ENCODE measurements around the gene DDX39B. TPM values are rescaled to one million over a fixed set of nuclear protein-coding genes. Genes with fewer than 3 reads are reported as not detected.

DDX39B gene
- total and polyA plus RNA-seq, 2 donors (not counting 3 experiments of a cell fraction or from before 2014, with no cell fraction given), result 453 to 766 TPM

- H3K9me1 ChIP-seq (replicated peaks; ENCODE audit: control insufficient read depth, extremely low read depth, insufficient read depth, low read length), result no peaks in the 10 kb centered on the region
- no peak overlapping the region for H2AFZ ChIP-seq (ENCODE audit: low read depth, low read length)
- no peak for FAIRE-seq
- peaks cover 73% of the 10 kb centered on the region for H3K79me2 ChIP-seq (ENCODE audit: control insufficient read depth, insufficient read depth, low read length)
- TF ChIP-seq MAX (IDR thresholded peaks at IDR 0.05; ENCODE audit: insufficient read depth, insufficient read length) (no peak), EZH2 (IDR thresholded peaks at IDR 0.05; ENCODE audit: borderline replicate concordance, low read depth, low read length, severe bottlenecking) (no peak), MYC (IDR thresholded peaks at IDR 0.05; ENCODE audit: low read depth, low read length) (no peak), POLR2A (IDR thresholded peaks at IDR 0.05; ENCODE audit: low read depth, low read length) (peak; percentile 20)
- dilution Hi-C loops (cut with MboI; ENCODE audit: extremely low pct_ligation_motif_present, low sequenced_read_pairs), result no loop called here
- ChIA-PET CTCF (interaction anchor here (0.8 kb wide), 1 partner anchor 43 kb away, joined by 3 read pairs; no protein-coding TSS in a partner anchor), POLR2A (no interaction called here)
- no peak overlapping the region for H3K9ac ChIP-seq (replicated peaks; ENCODE audit: extremely low read depth, insufficient read depth, low read length)
- no peaks in the 10 kb centered on the region for H3K27me3 ChIP-seq (ENCODE audit: control insufficient read depth in 2 of 2, insufficient read depth in 2 of 2, low read length in 2 of 2)
- no peak overlapping the region for H3K4me3 ChIP-seq (replicated peaks in 1 of 3; ENCODE audit: insufficient read depth in 1 of 3, low read depth in 1 of 3, low read length in 3 of 3)
- no peak overlapping the region for H3K4me2 ChIP-seq (ENCODE audit: insufficient read depth, low read length)
- no peaks in the 10 kb centered on the region for H3K9me3 ChIP-seq (replicated peaks; ENCODE audit: control insufficient read depth, insufficient read depth, low read length)
- peaks cover 7% of the 10 kb centered on the region for H4K20me1 ChIP-seq (replicated peaks; ENCODE audit: control insufficient read depth, extremely low read depth, insufficient read depth, low read length)
- peaks cover 21% of the 10 kb centered on the region for H3K4me1 ChIP-seq (ENCODE audit: control insufficient read depth, extremely low read depth, insufficient read depth, low read length)
- H3K36me3 ChIP-seq (ENCODE audit: control insufficient read depth in 2 of 2, extremely low read depth in 1 of 2, insufficient read depth in 2 of 2, low read length in 2 of 2), result peaks cover 48 to 73% of the 10 kb centered on the region in 2 experiments
- BruUV-seq (replicated peaks), result no TSS peak
- intact Hi-C loops (cut with micrococcal nuclease), result no loop called here
- H3K27ac ChIP-seq (ENCODE audit: insufficient read depth, low read depth, low read length), result no peak overlapping the region
- no peak for DNase-seq (ENCODE audit: low read depth, low spot score)
These were observed 6.1 kb downstream of the DDX39B start for GRCh38 chr6:31535538-31536324.

GRCh38 chr6:31534521-31535040 is 7.2 kb downstream of the DDX39B start:
- no peak for FAIRE-seq
- Histone ChIP-seq H3K4me2 (ENCODE audit: insufficient read depth, low read length) (no peak overlapping the region), H3K4me3 (replicated peaks in 1 of 3; ENCODE audit: insufficient read depth in 1 of 3, low read depth in 1 of 3, low read length in 3 of 3) (no peak overlapping the region), H2AFZ (ENCODE audit: low read depth, low read length) (no peak overlapping the region), H3K79me2 (ENCODE audit: control insufficient read depth, insufficient read depth, low read length) (peaks cover 61% of the 10 kb centered on the region), H4K20me1 (replicated peaks; ENCODE audit: control insufficient read depth, extremely low read depth, insufficient read depth, low read length) (peaks cover 3% of the 10 kb centered on the region), H3K9ac (replicated peaks; ENCODE audit: extremely low read depth, insufficient read depth, low read length) (no peak overlapping the region), H3K9me3 (replicated peaks; ENCODE audit: control insufficient read depth, insufficient read depth, low read length) (no peaks in the 10 kb centered on the region), H3K9me1 (replicated peaks; ENCODE audit: control insufficient read depth, extremely low read depth, insufficient read depth, low read length) (no peaks in the 10 kb centered on the region), H3K27ac (ENCODE audit: insufficient read depth, low read depth, low read length) (no peak overlapping the region), H3K4me1 (ENCODE audit: control insufficient read depth, extremely low read depth, insufficient read depth, low read length) (peaks cover 12% of the 10 kb centered on the region), H3K36me3 (ENCODE audit: control insufficient read depth in 2 of 2, extremely low read depth in 1 of 2, insufficient read depth in 2 of 2, low read length in 2 of 2) (peaks cover 45 to 72% of the 10 kb centered on the region in 2 experiments), H3K27me3 (ENCODE audit: control insufficient read depth in 2 of 2, insufficient read depth in 2 of 2, low read length in 2 of 2) (no peaks in the 10 kb centered on the region)
- TF ChIP-seq POLR2A (IDR thresholded peaks at IDR 0.05; ENCODE audit: low read depth, low read length), result no peak
- TF ChIP-seq GATA2 (IDR thresholded peaks at IDR 0.05; ENCODE audit: insufficient read depth, insufficient read length, low read depth, low read length), result no peak
- TF ChIP-seq FOS (IDR thresholded peaks at IDR 0.05; ENCODE audit: borderline replicate concordance, insufficient read depth, low read length), result no peak
- TF ChIP-seq, protein P1, sequence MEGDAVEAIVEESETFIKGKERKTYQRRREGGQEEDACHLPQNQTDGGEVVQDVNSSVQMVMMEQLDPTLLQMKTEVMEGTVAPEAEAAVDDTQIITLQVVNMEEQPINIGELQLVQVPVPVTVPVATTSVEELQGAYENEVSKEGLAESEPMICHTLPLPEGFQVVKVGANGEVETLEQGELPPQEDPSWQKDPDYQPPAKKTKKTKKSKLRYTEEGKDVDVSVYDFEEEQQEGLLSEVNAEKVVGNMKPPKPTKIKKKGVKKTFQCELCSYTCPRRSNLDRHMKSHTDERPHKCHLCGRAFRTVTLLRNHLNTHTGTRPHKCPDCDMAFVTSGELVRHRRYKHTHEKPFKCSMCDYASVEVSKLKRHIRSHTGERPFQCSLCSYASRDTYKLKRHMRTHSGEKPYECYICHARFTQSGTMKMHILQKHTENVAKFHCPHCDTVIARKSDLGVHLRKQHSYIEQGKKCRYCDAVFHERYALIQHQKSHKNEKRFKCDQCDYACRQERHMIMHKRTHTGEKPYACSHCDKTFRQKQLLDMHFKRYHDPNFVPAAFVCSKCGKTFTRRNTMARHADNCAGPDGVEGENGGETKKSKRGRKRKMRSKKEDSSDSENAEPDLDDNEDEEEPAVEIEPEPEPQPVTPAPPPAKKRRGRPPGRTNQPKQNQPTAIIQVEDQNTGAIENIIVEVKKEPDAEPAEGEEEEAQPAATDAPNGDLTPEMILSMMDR (IDR thresholded peaks at IDR 0.05; ENCODE audit: extremely low read depth in 1 of 2, insufficient read depth in 1 of 2, low read depth in 1 of 2, low read length in 2 of 2), result no peak
- TF ChIP-seq EZH2 (IDR thresholded peaks at IDR 0.05; ENCODE audit: borderline replicate concordance, low read depth, low read length, severe bottlenecking), result no peak
- no peak for TF ChIP-seq MAX (IDR thresholded peaks at IDR 0.05; ENCODE audit: insufficient read depth, insufficient read length)
- no peak for TF ChIP-seq POLR2AphosphoS5 (IDR thresholded peaks at IDR 0.05; ENCODE audit: insufficient read depth, low read depth, low read length)
- no peak for TF ChIP-seq JUN (IDR thresholded peaks at IDR 0.05; ENCODE audit: borderline replicate concordance, insufficient read depth, insufficient read length, low read depth)
- TF ChIP-seq MYC (IDR thresholded peaks at IDR 0.05; ENCODE audit: low read depth, low read length), result no peak
- BruUV-seq (replicated peaks), result no TSS peak
- DNase-seq (ENCODE audit: low read depth, low spot score), result no peak
- ChIA-PET POLR2A (no interaction called here), CTCF (no interaction called here)
- dilution Hi-C loops (cut with MboI; ENCODE audit: extremely low pct_ligation_motif_present, low sequenced_read_pairs) (no loop called here), intact Hi-C loops (cut with micrococcal nuclease) (no loop called here)

Measured in endothelial cell of umbilical vein (primary cell).